WERI-Rb-1 (cell line): ENCODE data around the gene NHERF2.

Experiments used
- DNase-seq: peaks from one replicate; pipeline ENCODE4 v3.0.0-alpha.2; 2020
- H3K27ac ChIP-seq: fragments of 250-450 bp; sonication (Bioruptor Pico); 2 replicates; pipeline ENCODE4 v1.5.1; 2020; ENCODE audit warnings: mild to moderate bottlenecking, moderate library complexity
- H3K27me3 ChIP-seq: fragments of 250-450 bp; sonication (Bioruptor Pico); 2 replicates; pipeline ENCODE4 v1.5.1; 2021; ENCODE audit warnings: mild to moderate bottlenecking, low read depth, moderate library complexity; ENCODE audit not compliant: insufficient read depth, severe bottlenecking
- H3K36me3 ChIP-seq: fragments of 250-450 bp; sonication (Bioruptor Pico); 2 replicates; pipeline ENCODE4 v1.5.1; 2020; ENCODE audit warnings: mild to moderate bottlenecking, moderate library complexity
- H3K4me3 ChIP-seq: 2 replicates; pipeline ENCODE4 v1.5.1; 2011; ENCODE audit warnings: low read depth, mild to moderate bottlenecking, control low read depth, low read length
- H3K9me3 ChIP-seq: fragments of 250-450 bp; sonication (Bioruptor Pico); 2 replicates; pipeline ENCODE4 v1.5.1; 2021; ENCODE audit warnings: mild to moderate bottlenecking, moderate library complexity; ENCODE audit not compliant: severe bottlenecking
- TF ChIP-seq, protein P1 (sequence below): IDR thresholded peaks from 2 replicates; pipeline ENCODE4 v1.5.1; 2011; ENCODE audit warnings: low read depth, mild to moderate bottlenecking, control low read depth, inconsistent platforms, low read length

Gene NHERF2

DNA sequence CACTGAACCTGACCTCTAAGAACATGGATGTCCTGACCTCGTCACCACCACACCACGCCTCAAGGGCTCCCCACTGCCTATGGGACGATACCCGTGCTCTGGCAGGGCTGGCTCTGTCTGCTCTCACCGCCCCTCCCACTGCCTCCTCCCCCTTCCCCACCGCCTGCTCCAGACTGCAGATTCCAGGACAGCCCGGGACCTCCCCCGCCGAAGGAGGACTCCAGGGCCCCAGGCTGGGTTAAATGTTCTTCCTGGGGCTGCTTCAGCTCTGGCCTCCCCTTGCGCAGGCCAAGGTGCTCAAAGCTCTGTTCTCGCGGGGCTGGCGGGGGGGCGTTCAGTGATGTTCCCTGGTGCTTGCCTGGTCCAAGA lies 4.0 kb upstream of the NHERF2 start:
- Histone ChIP-seq H3K36me3 (no peaks in the 10 kb centered on the region), H3K9me3 (no peaks in the 10 kb centered on the region), H3K4me3 (no peak overlapping the region), H3K27me3 (no peaks in the 10 kb centered on the region), H3K27ac (peak overlapping the region; percentile 66)
- peak; percentile 38 for DNase-seq
- TF ChIP-seq, protein P1, sequence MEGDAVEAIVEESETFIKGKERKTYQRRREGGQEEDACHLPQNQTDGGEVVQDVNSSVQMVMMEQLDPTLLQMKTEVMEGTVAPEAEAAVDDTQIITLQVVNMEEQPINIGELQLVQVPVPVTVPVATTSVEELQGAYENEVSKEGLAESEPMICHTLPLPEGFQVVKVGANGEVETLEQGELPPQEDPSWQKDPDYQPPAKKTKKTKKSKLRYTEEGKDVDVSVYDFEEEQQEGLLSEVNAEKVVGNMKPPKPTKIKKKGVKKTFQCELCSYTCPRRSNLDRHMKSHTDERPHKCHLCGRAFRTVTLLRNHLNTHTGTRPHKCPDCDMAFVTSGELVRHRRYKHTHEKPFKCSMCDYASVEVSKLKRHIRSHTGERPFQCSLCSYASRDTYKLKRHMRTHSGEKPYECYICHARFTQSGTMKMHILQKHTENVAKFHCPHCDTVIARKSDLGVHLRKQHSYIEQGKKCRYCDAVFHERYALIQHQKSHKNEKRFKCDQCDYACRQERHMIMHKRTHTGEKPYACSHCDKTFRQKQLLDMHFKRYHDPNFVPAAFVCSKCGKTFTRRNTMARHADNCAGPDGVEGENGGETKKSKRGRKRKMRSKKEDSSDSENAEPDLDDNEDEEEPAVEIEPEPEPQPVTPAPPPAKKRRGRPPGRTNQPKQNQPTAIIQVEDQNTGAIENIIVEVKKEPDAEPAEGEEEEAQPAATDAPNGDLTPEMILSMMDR, result no peak

DNA sequence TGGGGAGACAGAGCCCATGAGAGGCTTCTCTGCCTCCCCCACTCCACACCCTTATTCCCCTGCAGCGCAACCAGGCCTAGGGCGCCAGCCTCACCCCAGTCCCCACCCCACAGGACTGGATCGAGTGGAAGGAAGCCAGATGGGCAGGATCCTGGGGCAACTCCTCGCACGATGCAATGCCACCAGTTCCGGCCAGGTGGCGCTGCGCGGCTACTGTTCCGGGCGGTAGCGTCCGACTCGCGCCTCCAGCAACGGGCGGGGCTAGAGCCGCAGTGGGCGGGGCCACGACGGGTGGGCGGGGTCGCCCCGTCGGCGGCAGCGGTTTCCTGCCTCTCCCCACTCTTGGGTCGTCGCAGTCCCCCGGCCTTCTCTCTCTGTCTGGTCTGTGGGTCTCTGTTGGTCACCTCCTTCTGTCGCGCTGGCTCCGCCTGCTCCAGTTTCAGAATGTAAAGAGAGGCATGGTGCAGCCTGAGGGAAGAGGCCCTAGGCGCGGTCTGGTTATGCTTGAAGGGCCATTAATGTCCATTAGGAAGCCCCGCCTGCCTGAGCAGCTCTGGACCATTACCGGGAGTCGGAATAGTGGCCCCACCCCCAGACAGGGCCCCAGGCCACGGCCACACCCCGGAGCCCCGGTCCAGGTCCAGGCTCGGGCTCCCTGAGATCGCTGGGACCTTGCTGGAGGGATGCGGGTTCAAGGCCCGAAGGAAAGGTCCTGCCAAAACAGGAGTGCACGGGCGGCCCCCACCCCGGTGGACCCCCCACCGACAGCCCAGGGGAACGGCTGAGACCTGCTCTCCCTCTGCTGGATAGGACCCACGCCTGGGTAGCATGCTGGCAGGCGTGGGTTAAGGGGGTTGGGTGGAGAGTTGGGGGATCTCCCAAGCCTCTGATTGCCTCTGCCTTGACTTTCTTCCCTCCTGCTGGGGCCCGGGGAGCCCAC lies 3.3 kb upstream of the NHERF2 start:
- Histone ChIP-seq H3K4me3 (peak overlapping the region; percentile 20), H3K27me3 (no peaks in the 10 kb centered on the region), H3K27ac (peak overlapping the region; percentile 66), H3K36me3 (no peaks in the 10 kb centered on the region), H3K9me3 (no peaks in the 10 kb centered on the region)
- TF ChIP-seq, protein P1, result peak; percentile 98
- peak; percentile 91 for DNase-seq

DNA sequence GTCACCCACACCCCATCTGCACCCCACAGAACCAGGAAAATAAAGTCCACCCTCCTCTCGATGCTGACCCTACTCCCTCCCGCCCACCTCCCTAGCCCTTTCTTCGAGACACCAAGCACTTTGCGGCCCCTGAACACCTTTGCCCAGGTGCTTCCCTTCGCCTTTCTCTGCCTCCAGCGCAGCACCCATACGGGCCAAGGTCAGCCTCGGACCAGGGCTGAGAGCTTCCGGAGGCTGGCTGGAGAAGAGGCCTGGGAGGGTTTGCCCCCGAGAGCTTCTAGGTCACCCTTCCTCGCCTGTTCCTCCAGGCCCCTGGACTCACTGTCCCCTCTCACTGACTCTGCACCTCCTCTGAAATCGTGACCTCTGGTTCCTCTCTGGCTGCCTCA lies 2.7 kb upstream of the NHERF2 start:
- Histone ChIP-seq H3K36me3 (no peaks in the 10 kb centered on the region), H3K9me3 (no peaks in the 10 kb centered on the region), H3K27ac (no peak overlapping the region), H3K4me3 (no peak overlapping the region), H3K27me3 (no peaks in the 10 kb centered on the region)
- TF ChIP-seq, protein P1, result no peak
- DNase-seq, result no peak

DNA sequence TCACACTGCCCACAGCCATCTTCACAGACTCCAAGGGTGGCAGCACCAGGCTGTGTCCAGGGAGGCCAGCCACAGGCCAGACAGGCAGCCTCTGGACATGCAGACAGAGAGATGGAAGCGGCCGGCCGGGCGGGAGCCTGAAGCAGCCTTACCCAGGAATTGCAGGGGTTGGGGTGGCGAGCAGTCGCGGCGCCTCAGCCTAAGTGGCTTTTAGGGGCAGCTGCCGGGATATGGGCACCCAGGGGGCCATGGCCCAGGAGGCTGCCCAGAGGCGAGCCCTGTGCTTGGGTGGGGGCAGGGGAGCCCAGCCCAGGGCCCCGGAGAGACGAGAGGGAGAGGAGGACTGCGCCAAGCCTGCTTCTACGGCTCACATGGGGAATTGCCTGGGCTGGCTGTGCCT lies 1.5 kb upstream of the NHERF2 start:
- H3K36me3 ChIP-seq, result peaks cover 6% of the 10 kb centered on the region
- no peak overlapping the region for H3K4me3 ChIP-seq
- H3K27me3 ChIP-seq, result no peaks in the 10 kb centered on the region
- TF ChIP-seq, protein P1, result no peak
- H3K9me3 ChIP-seq, result no peaks in the 10 kb centered on the region
- no peak for DNase-seq
- no peak overlapping the region for H3K27ac ChIP-seq

DNA sequence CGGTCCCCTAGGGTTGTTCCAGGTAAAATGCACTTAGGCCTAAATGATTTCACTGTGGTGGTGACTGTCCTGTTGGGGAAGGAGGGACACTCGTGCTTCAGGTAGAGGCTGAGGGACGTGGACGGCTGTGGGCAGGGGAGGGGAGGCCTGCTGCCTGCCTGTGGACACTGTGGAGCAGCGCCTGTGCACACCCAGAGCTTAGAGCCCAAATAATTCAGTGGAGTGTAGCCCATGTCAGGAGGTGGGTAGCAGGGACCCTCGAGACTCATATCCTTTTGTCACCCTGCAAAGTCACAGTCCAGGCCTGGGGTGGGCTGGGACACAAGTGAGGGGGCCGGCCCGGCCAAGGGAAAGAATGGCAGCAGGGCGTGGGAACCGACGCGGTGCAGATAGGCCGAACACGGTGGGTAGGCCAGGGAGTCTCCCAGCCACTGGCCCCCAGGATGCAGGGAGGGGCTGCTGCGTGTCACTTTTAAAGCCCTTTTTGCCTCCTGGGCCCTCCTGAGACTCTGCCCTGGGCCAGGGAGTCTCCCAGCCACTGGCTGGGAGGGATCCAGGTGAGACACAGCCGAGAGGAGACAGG lies 733 bp upstream of the NHERF2 start:
- TF ChIP-seq, protein P1, result no peak
- Histone ChIP-seq H3K9me3 (no peaks in the 10 kb centered on the region), H3K4me3 (no peak overlapping the region), H3K27ac (no peak overlapping the region), H3K36me3 (peaks cover 8% of the 10 kb centered on the region), H3K27me3 (no peaks in the 10 kb centered on the region)
- no peak for DNase-seq
